K562 (cell line): Measurements from ENCODE around the gene NME7. TPM values are rescaled to one million over a fixed set of nuclear protein-coding genes. Genes with fewer than 3 reads are reported as not detected.

Experiments
- ARNT ChIP-seq, 2 experiments: fragments of 450-650 bp; IDR thresholded peaks; 2 replicates each; pipeline ENCODE4 v1.6.1; 2016; ENCODE audit warnings: mild to moderate bottlenecking in 1 of 2
- BDP1 ChIP-seq: IDR thresholded peaks from 3 replicates; pipeline ENCODE4 v1.6.1; 2011; ENCODE audit not compliant: insufficient read length, insufficient read depth
- BRF1 ChIP-seq: IDR thresholded peaks from 3 replicates; pipeline ENCODE4 v1.6.1; 2011; ENCODE audit warnings: borderline replicate concordance, mild to moderate bottlenecking; ENCODE audit not compliant: insufficient read length; ENCODE audit errors: extremely low read depth
- CTCFL ChIP-seq: IDR thresholded peaks from 2 replicates; pipeline ENCODE4 v1.6.1; 2011; ENCODE audit warnings: borderline replicate concordance, low read depth, mild to moderate bottlenecking, moderate library complexity, low read length; ENCODE audit not compliant: insufficient read depth, poor library complexity, severe bottlenecking
- FOXJ3 ChIP-seq: sonication (generic); formaldehyde crosslinking; IDR thresholded peaks from 2 replicates; pipeline ENCODE4 v1.4.0; 2020; ENCODE audit warnings: mild to moderate bottlenecking, missing genetic modification reagents
- GABPB2 ChIP-seq: fragments of 250-450 bp; sonication (Bioruptor Pico); conservative IDR thresholded peaks from 2 replicates; pipeline ENCODE4 v1.5.1; 2021; ENCODE audit warnings: mild to moderate bottlenecking
- GMEB1 ChIP-seq: fragments of 250-450 bp; sonication (Bioruptor Pico); IDR thresholded peaks from 2 replicates; pipeline ENCODE4 v1.4.0; 2020; ENCODE audit warnings: mild to moderate bottlenecking
- HCFC1 ChIP-seq: IDR thresholded peaks from 2 replicates; pipeline ENCODE4 v1.6.1; 2012; ENCODE audit warnings: low read depth, low read length, improper control_type of control experiment
- HDAC1 ChIP-seq, 2 experiments: fragments of 450-650 bp; IDR thresholded peaks; 2 replicates each; pipeline ENCODE4 v1.6.1; 2016 to 2017; ENCODE audit warnings: inconsistent platforms in 1 of 2, mild to moderate bottlenecking in 1 of 2, moderate library complexity in 1 of 2
- JUN ChIP-seq, 2 experiments: sonication (generic) in 1 of 2; formaldehyde crosslinking in 1 of 2; IDR thresholded peaks; 2 replicates each; pipeline versions ENCODE4 v1.6.1 to v1.8.0; 2012 to 2022; ENCODE audit warnings: borderline replicate concordance in 2 of 2, mild to moderate bottlenecking in 2 of 2, improper control_type of control experiment in 1 of 2, low read depth in 1 of 2, low read length in 1 of 2, missing genetic modification reagents in 1 of 2
- NFE2L1 ChIP-seq: fragments of 450-650 bp; IDR thresholded peaks from 2 replicates; pipeline ENCODE4 v1.6.1; 2016; ENCODE audit warnings: missing genetic modification characterization, low read depth, mild to moderate bottlenecking, missing compliant biosample characterization, moderate library complexity, borderline replicate concordance
- NR2F6 ChIP-seq: fragments of 450-650 bp; formaldehyde crosslinking; IDR thresholded peaks from 2 replicates; pipeline ENCODE4 v1.4.0; 2020; ENCODE audit warnings: mild to moderate bottlenecking
- NUFIP1 ChIP-seq: fragments of 450-650 bp; IDR thresholded peaks from 2 replicates; pipeline ENCODE4 v1.6.1; 2018; ENCODE audit not compliant: partially characterized antibody
- PHF20 ChIP-seq: fragments of 450-650 bp; IDR thresholded peaks from 2 replicates; pipeline ENCODE4 v1.6.1; 2018; ENCODE audit not compliant: partially characterized antibody
- PURB ChIP-seq: sonication (generic); formaldehyde crosslinking; IDR thresholded peaks from 2 replicates; pipeline ENCODE4 v1.9.0; 2021; ENCODE audit warnings: low read depth, mild to moderate bottlenecking, missing genetic modification reagents
- STAG1 ChIP-seq: sonication (generic); formaldehyde crosslinking; IDR thresholded peaks from 2 replicates; pipeline ENCODE4 v1.5.0; 2020; ENCODE audit warnings: missing genetic modification reagents, borderline replicate concordance
- ZNF561 ChIP-seq: fragments of 450-650 bp; formaldehyde crosslinking; conservative IDR thresholded peaks from 2 replicates; pipeline ENCODE4 v1.4.0; 2020; ENCODE audit warnings: mild to moderate bottlenecking, moderate library complexity
- polyA plus RNA-seq, 8 experiments: library from polyadenylated mRNA; depleted of rRNA in 4 of 8; stranded (reverse) in 5 of 8; unstranded in 3 of 8; fragments of >200 nt; fragmentation: Nextera tagmentation in 2 of 8; fragmentation: Illumina TruSeq in 1 of 8; extraction: Ambion mirVana in 2 of 8; extraction: Trizol in 1 of 8; gene quantifications; 2 replicates each; pipeline versions ENCODE4 v1.2.1 to v1.2.3, GENCODE V29; 2011 to 2014; ENCODE audit warnings: inconsistent platforms in 1 of 8, missing spikeins in 1 of 8
- total RNA-seq, 7 experiments: library from RNA; depleted of rRNA in 6 of 7; stranded (reverse); fragments of >200 nt in 6 of 7; fragmentation: Illumina TruSeq in 2 of 7; extraction: Trizol in 2 of 7; gene quantifications; 2 replicates each; pipeline versions ENCODE4 v1.2.1 to v1.2.3, GENCODE V29; 2011 to 2021; ENCODE audit warnings: low replicate concordance in 1 of 7
- TF ChIP-seq, protein P1 (sequence below): fragments of 250-450 bp; sonication (Bioruptor Pico); IDR thresholded peaks from 2 replicates; pipeline ENCODE4 v1.9.0; 2021; ENCODE audit warnings: mild to moderate bottlenecking, inconsistent platforms

Gene NME7
- total and polyA plus RNA-seq, 9 of the 15 experiments (the other 6 are each of a cell fraction or from before 2014, with no cell fraction given) = 7.9 to 43.2 (median 23.9) TPM

GRCh38 chr1:169193191-169193850, 174.3 kb downstream of the NME7 start (continued):
- no peak for TF ChIP-seq GMEB1 (CRISPR knock-in tag)
- no peak for TF ChIP-seq CTCFL
- no peak for TF ChIP-seq BRF1
- no peak for TF ChIP-seq NR2F6 (CRISPR knock-in tag)
- no peak for TF ChIP-seq STAG1 (CRISPR knock-in tag)
- TF ChIP-seq HDAC1 (IDR thresholded peaks at IDR 0.05) = peak in 1 of 2 experiments; percentile 77; a peak in 2 of 4 replicates
- no peak for TF ChIP-seq ZNF561 (CRISPR knock-in tag)
- TF ChIP-seq, protein P1, sequence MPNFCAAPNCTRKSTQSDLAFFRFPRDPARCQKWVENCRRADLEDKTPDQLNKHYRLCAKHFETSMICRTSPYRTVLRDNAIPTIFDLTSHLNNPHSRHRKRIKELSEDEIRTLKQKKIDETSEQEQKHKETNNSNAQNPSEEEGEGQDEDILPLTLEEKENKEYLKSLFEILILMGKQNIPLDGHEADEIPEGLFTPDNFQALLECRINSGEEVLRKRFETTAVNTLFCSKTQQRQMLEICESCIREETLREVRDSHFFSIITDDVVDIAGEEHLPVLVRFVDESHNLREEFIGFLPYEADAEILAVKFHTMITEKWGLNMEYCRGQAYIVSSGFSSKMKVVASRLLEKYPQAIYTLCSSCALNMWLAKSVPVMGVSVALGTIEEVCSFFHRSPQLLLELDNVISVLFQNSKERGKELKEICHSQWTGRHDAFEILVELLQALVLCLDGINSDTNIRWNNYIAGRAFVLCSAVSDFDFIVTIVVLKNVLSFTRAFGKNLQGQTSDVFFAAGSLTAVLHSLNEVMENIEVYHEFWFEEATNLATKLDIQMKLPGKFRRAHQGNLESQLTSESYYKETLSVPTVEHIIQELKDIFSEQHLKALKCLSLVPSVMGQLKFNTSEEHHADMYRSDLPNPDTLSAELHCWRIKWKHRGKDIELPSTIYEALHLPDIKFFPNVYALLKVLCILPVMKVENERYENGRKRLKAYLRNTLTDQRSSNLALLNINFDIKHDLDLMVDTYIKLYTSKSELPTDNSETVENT (CRISPR knock-in tag) = no peak
- TF ChIP-seq NUFIP1 = no peak
- no peak for TF ChIP-seq HCFC1
- TF ChIP-seq FOXJ3 (CRISPR knock-in tag) = no peak
- TF ChIP-seq NFE2L1 (tag) = no peak
- 0 out of 2 replicates have a peak, but pooled peaks have one; percentile 38 for TF ChIP-seq JUN (IDR thresholded peaks at IDR 0.05; ENCODE audit: borderline replicate concordance, low read depth, low read length)
- no peak for TF ChIP-seq JUN (CRISPR knock-in tag; IDR thresholded peaks at IDR 0.05; ENCODE audit: borderline replicate concordance)
- TF ChIP-seq PHF20 = no peak
- no peak for TF ChIP-seq PURB (CRISPR knock-in tag)
- 0 out of 4 replicates have a peak, but pooled peaks of 1 of the 2 experiments have one; percentile 25 for TF ChIP-seq ARNT (IDR thresholded peaks at IDR 0.05)
- no peak for TF ChIP-seq GABPB2 (CRISPR knock-in tag)
- no peak for TF ChIP-seq BDP1
